ENCODE data around the gene CHST9.

DNA sequence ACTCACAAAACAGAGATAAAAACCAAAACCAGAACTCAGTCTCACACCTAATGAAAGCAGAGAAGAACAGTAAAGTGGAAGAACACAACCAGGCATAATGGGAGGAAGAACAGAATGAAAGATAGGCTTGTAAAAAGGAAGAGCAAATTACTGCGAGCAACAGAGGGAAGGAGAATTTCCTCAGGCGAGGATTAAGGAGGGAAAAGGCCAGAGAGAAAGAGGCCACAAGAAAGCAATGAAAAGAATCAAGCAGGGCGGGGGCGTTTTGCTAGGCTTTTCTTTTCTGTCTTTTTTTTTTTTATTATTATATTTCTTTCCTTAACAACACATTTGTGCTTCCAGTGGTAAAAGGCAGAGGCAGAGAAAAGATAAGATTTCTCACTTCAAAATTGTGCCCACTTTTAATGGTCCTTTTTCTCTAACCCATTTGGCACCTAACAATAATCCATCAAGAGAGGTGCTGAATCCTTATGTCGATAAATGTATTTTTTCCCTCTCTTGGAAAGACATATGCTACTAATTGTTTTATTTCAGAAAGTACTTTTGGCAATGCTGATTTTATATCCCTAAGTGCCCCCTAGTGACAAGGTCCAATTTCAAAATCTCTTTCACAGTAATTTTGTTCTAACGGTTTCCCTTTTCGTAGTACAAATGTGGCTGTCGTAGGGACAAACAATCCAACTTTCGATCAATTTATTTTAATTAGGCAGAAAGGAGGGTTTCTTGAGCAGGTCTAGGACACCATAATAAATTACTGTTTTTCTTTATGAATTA, 180.9 kb downstream of the CHST9 start:
- TF ChIP-seq, protein P1, sequence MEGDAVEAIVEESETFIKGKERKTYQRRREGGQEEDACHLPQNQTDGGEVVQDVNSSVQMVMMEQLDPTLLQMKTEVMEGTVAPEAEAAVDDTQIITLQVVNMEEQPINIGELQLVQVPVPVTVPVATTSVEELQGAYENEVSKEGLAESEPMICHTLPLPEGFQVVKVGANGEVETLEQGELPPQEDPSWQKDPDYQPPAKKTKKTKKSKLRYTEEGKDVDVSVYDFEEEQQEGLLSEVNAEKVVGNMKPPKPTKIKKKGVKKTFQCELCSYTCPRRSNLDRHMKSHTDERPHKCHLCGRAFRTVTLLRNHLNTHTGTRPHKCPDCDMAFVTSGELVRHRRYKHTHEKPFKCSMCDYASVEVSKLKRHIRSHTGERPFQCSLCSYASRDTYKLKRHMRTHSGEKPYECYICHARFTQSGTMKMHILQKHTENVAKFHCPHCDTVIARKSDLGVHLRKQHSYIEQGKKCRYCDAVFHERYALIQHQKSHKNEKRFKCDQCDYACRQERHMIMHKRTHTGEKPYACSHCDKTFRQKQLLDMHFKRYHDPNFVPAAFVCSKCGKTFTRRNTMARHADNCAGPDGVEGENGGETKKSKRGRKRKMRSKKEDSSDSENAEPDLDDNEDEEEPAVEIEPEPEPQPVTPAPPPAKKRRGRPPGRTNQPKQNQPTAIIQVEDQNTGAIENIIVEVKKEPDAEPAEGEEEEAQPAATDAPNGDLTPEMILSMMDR (IDR thresholded peaks at IDR 0.05): peak in 2 of 4 experiments; percentile 18 to 34
- TF ChIP-seq EP300 (IDR thresholded peaks at IDR 0.05): no peak

Data from sigmoid colon (tissue), 4 donors.